Smooth muscle cell of the brain vasculature (primary cell): ENCODE results near the gene HHAT.

Experiments used
- DNase-seq: peaks from one replicate; pipeline ENCODE4 v3.0.0-alpha.2; 2012; ENCODE audit warnings: low read depth, low spot score

HHAT gene

DNA sequence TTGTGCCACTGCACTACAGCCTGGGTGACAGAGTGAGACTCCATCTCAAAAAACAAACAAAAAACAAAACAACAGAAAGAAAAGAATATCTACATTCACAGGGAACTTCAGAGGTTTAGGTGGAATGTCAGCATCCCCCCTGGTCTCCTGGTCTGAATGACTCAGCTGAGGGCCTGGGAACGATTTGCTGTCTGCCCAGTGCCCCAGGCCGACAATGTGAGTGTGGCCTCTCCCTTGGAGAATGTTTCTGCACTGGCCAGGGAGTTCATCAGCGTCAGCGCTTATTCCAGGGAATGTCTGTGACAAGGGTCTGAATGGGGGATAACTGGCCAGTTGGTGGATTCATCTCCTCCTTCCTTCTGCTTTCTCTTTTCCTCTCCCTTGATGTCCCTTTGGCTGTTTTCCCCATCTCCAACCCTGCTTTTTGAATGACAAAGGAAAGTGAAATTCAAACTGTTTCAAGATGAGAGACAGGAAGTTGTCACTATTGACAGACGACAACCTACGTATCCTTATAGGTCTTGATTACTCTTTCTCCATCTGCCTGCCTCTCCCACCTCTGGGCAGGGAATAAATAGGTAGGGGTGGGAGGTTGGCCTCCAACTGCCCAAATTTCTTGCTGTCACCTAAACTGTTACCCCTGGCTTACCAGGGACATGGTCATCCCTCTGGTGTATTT lies 213.1 kb downstream of the HHAT start:
- no peak for DNase-seq

- DNase-seq: no peak
These were observed 223.2 kb downstream of the HHAT start for GRCh38 chr1:210551899-210552298.

- no peak for DNase-seq
These were observed 225.0 kb downstream of the HHAT start for GRCh38 chr1:210553711-210554110.

DNA sequence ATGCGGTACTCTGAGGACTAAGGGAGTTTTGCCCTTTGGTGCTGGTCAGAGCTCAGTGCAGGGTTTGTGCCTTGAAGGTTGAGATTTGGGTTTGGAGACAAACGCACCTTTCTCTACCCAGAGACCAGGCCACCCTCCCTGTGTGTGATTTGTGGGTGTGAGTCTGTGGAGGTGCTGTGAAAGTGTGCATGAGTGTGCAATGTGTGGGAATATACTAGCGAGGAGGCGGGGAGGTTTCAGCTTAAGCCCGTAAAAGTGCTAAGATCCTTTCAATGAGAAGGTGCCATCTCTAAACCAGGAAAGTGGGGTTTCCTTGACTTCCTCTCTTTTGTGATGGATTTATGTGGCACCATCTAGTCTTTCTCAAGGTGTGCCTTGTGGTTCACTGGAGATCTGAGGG lies 225.7 kb downstream of the HHAT start:
- no peak for DNase-seq

DNA sequence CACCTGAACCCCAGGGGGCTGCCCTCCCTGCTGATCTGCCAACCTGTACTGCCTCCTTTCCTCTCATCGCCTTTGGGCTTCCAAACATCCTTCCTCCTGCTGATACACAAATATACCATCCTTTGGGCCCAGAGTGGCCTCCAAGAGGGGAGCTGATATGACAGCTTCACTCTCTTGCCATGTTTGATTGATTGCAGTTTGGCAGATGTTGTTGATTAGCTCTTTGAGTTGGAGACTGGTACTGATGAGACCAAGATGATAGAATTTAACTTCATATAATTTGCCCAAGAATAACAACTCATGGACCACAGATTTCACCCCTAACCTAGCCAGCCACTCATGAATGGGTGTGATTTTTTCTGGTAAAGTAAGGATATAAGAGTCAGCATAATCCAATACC lies 227.8 kb downstream of the HHAT start:
- DNase-seq: no peak

DNA sequence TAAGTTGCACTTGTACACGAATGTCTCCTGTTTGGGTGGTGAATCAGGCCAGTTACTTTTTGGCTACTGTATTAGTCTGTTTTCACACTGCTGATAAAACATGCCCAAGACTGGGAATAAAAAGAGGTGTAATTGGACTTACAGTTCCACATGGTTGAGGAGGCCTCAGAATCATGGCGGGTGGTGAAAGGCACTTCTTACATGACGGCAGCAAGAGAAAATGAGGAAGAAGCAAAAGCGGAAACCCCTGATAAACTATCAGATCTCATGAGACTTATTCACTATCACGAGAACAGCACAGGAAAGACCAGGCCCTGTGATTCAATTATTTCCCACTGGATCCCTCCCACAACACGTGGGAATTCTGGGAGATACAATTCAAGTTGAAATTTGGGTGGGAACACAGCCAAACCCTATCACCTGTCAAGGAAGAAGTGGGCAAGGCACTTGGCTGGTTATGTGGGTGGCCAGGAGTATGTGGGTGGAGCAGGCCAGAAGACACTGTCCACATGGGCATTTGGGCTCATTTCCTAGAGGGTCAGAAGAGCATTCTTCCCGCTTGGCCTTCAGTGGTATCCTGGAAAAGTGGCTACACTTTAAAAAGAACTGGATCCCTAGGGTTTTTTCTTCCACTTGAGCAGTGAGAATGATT lies 228.8 kb downstream of the HHAT start:
- DNase-seq: no peak

GRCh38 chr1:210558302-210558701 lies 229.6 kb downstream of the HHAT start:
- DNase-seq: peak; percentile 10

GRCh38 chr1:210565306-210565705 lies 236.6 kb downstream of the HHAT start:
- no peak for DNase-seq

GRCh38 chr1:210568631-210569030 lies 239.9 kb downstream of the HHAT start:
- no peak for DNase-seq

DNA sequence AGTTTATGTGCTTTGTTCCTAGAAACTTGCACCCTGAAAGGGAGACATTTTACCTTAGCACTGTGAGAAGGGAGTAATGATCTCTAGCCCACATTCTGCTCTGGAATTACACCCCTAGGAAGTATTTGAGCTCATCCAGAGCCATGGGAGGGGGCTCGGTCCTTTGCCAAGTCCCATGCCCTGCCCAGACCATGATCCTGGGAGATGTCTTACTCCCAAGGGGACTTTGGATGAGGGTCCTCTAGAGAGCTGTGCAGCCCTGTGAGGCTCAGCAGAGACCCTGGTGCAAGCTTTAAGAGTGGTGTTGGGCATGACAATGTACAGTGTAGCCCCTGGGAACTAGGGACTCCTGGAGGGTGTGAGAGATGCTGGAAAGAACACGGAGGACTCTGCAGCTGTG lies 241.4 kb downstream of the HHAT start:
- DNase-seq: no peak

DNA sequence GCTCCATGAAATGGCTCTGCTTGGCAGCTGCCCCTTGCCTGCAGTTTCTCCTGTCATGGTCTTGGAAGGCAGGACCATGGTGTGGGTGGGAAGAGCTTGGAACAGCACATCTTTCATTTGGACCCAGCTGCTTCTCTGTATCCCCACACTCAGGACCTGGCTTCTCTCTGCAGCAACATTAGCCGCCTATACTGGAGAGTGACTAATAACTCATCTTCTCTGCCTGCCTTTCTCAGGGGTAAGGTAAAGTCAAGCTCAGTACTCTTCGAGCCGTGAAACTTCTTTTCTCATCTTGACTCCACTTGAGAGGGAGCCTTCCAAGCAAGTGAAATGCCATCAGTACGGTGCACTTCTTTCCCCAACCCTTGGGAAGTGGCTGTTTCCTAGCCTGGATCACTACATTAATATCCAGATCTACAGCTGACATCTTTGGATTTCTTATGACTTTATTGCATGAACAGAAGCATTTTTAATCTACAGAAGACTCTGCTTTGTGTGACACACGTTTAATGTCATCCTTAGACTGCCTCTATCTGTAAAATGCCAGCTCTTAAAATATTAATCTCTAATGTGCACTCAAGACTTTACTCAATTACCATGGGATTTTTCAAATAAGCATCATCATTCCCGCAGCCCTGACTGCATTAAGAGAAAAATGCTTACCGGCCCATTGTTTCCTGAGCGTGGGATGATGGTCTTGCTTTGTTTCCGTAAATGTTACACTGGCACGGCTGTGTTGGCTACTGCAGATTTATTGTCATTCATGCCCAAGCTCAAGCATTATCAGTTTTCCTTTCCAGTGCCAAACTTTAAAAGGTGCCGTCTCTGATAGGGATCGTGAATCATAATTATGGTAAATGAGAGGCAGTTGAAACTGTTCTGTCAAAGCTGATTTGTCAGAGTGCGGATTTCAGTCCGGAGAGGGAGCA lies 242.9 kb downstream of the HHAT start:
- DNase-seq: no peak

DNA sequence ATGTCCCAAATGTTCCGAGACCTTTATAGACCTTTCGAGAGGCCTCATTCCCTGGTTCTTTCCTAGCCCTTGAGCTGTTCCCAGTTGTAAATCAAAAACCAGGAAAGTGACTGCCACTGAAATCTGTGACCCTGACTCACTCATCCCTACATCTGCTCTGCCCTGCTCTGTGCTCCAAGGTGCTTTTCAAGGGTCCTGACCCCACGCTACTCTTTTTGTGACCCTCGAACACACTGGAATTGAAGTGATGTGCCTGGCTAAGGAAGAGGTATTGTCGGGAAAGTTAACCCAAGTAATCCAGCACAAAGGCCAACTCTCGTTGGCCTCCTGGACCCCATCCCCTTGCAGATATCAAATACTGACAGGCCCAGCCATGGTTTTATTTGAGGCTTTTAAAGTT lies 244.4 kb downstream of the HHAT start:
- DNase-seq: no peak

- no peak for DNase-seq
These were observed 253.7 kb downstream of the HHAT start for GRCh38 chr1:210582205-210582970.

DNA sequence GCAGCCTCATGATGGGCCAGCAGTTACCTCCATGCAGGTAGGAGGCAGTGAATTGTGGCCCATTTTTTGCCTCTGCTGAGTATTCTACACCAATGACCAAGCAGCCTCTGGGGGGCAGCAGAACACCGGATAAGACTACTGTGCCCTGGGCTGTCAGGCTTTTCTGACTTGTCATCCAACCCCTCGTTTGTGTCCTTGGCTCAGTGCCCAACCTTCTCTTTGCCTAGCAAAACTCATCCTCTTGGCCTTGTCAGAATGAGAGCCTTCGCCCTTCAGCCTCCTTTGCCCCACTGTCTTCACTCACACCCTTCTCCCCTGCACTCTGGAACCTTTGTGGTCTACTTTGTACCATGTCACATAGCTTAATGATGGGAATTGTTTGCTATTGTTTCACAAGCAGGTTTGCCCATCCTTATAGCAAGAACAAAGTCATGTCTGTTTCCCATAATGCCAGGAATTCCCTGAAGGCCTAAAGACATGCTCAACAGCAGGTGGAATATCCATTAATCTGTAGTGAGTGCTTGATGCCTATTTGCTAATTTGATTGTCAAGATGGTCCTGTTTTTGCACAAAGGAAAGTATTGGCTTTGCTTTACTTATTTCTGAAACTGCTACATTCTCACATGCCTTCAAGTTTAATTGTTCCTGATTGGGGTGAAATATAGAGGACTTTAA lies 255.9 kb downstream of the HHAT start:
- DNase-seq: peak; percentile 59

DNA sequence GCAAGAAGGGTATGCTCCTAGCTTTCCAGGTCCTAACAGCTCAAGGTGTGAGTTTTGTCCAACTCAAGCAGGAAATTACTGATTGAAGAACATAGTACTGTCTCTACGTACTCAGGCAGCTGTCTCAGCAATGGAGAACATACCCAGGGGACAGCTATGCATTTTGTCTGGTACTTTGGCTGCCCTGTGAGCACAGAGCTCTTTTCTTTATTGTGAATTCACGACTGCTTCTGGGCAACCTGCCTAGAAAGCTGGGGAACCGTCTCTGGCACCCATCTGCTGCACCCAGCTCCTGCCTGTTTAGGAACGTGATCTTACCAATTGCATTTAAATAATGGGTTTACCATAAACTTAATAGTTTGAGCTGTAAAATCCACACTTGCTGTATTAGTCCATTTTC lies 258.1 kb downstream of the HHAT start:
- no peak for DNase-seq

DNA sequence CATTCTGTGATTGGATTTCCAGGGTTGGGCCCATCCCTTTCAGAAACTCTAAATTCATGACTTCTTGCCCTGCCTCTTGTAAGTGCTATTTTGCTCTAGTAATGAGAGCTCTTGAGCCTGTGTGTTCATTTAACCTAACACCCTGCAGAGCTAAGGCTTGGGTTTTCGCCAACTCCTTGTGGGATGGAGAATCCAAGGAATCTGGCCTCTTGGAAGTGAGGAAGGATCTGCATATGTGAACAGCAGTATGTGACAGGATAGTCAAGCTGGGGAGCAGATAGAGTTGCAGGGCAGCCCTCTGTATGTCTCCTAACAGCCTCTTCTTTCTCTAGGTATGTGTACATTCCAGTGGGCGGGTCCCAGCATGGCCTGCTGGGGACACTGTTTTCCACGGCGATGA lies 258.9 kb downstream of the HHAT start:
- DNase-seq: peak; percentile 26

DNA sequence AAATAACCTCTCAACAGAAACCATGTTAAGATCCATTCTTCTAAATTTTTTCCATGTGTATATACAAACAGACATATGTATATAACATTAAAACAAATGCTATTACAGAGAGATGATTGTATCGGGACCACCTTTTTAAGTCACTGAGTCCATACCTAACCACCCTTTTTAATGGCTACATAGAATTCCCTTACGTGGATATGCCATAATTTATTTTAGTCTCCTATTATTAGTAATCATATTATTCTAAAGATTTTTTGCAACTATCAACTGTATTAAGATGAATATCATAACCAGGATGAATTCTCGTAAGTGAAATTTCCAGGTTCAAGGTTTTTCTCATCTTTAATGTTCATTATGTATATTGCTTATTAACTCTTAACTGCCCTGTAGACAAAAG lies 259.7 kb downstream of the HHAT start:
- no peak for DNase-seq

DNA sequence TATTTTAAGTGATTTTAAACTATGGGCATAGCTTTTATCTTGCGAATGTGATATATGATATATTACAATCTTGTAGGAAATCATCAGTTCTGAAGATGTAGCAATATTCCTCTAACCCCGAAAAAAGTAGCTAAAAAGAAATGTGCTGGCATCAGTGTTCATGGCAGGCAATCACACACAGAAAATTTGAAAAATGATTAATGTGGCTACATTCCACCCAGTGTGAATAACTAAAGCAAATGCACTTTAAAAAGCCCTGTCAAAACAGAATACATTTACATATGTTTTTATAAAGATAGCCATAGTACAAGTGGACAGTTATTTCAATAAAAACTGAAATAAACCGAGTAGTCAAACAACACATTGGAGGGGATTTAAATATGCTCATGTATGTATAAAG lies 260.2 kb downstream of the HHAT start:
- no peak for DNase-seq

- no peak for DNase-seq
These were observed 262.5 kb downstream of the HHAT start for GRCh38 chr1:210591214-210591613.

DNA sequence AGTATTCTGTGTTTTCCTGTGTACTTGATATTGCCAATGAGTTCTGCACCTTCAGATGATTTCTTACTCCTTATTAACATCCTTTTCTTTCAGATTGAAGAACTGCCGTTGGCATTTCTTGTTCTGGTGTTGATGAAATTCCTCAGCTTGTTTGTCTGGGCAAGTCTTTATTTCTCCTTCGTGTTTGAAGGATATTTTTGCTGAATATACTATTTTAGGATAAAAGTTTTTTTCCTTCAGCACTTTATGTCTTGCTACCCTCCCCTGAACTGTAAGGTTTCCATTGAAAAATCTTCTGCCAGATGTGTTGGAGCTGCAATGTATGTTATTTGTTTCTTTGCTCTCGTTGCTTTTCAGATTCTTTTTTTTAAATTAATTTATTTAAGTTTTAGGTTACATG lies 265.9 kb downstream of the HHAT start:
- no peak for DNase-seq

GRCh38 chr1:210596641-210597040 lies 267.9 kb downstream of the HHAT start:
- no peak for DNase-seq
